GM23248 (cell line): ENCODE data around the gene PGGT1B. TPM values are rescaled to one million over a fixed set of nuclear protein-coding genes. Genes with fewer than 3 reads are reported as not detected.
A peak's percentile ranks its signal among the peaks of the same experiment; 100 is the strongest.

Source experiments
- DNase-seq: peaks from one replicate; pipeline ENCODE4 v3.0.0-alpha.2; 2015
- H2AFZ ChIP-seq: fragments of 200-600 bp; sonication (generic); 2 replicates; pipeline ENCODE4 v1.6.1; 2016; ENCODE audit warnings: antibody characterized with exemption
- H3F3A ChIP-seq: fragments of 200-600 bp; sonication (generic); 2 replicates; pipeline ENCODE4 v1.6.1; 2016; ENCODE audit warnings: mild to moderate bottlenecking, antibody characterized with exemption, mixed run types; ENCODE audit not compliant: insufficient read depth
- H3K27ac ChIP-seq: fragments of 200-600 bp; sonication (generic); 2 replicates; pipeline ENCODE4 v1.5.1; 2016; ENCODE audit warnings: mild to moderate bottlenecking
- H3K27me3 ChIP-seq: fragments of 200-600 bp; sonication (generic); replicated peaks from 2 replicates; pipeline ENCODE4 v1.6.1; 2016; ENCODE audit warnings: mild to moderate bottlenecking; ENCODE audit not compliant: insufficient read depth
- H3K36me3 ChIP-seq: fragments of 200-600 bp; sonication (generic); 2 replicates; pipeline ENCODE4 v1.6.1; 2016; ENCODE audit warnings: low read depth, mild to moderate bottlenecking
- H3K4me1 ChIP-seq: fragments of 200-600 bp; sonication (generic); 2 replicates; pipeline ENCODE4 v1.6.1; 2016; ENCODE audit warnings: mild to moderate bottlenecking; ENCODE audit not compliant: insufficient read depth
- H3K4me2 ChIP-seq: fragments of 200-600 bp; sonication (generic); one replicate; pipeline ENCODE4 v1.6.1; 2016; ENCODE audit warnings: mild to moderate bottlenecking; ENCODE audit not compliant: unreplicated experiment
- H3K4me3 ChIP-seq: fragments of 200-600 bp; sonication (generic); 2 replicates; pipeline ENCODE4 v1.5.1; 2016; ENCODE audit warnings: mild to moderate bottlenecking
- H3K79me2 ChIP-seq: fragments of 200-600 bp; sonication (generic); 2 replicates; pipeline ENCODE4 v1.6.1; 2016; ENCODE audit warnings: mild to moderate bottlenecking; ENCODE audit not compliant: insufficient read depth
- H3K9ac ChIP-seq: fragments of 200-600 bp; sonication (generic); 2 replicates; pipeline ENCODE4 v1.6.1; 2016; ENCODE audit warnings: mild to moderate bottlenecking
- H3K9me2 ChIP-seq: fragments of 200-600 bp; sonication (generic); 2 replicates; pipeline ENCODE4 v1.6.1; 2016; ENCODE audit warnings: mixed run types, mild to moderate bottlenecking, moderate library complexity; ENCODE audit not compliant: insufficient read depth
- H3K9me3 ChIP-seq: fragments of 200-600 bp; sonication (generic); one replicate; pipeline ENCODE4 v1.6.1; 2017; ENCODE audit warnings: low read depth
- H4K20me1 ChIP-seq: fragments of 200-600 bp; sonication (generic); 2 replicates; pipeline ENCODE4 v1.6.0; 2016; ENCODE audit not compliant: insufficient read depth
- EZH2 ChIP-seq: fragments of 200-600 bp; sonication (generic); IDR thresholded peaks from 2 replicates; pipeline ENCODE4 v1.6.1; 2018; ENCODE audit warnings: antibody characterized with exemption, mild to moderate bottlenecking; ENCODE audit not compliant: insufficient read depth, poor library complexity, severe bottlenecking
- EZH2phosphoT487 ChIP-seq: fragments of 200-600 bp; sonication (generic); IDR thresholded peaks from 2 replicates; pipeline ENCODE4 v1.6.1; 2018; ENCODE audit warnings: antibody characterized with exemption, moderate library complexity, mild to moderate bottlenecking, low read depth; ENCODE audit not compliant: insufficient read depth
- WGBS, 2 experiments: methylation state at CpG; one replicate each; pipeline ENCODE4 v1.1.6; 2015 to 2017; ENCODE audit warnings: low lambda C conversion rate in 2 of 2, low coverage in 1 of 2; ENCODE audit errors: missing lambda C conversion rate in 2 of 2; 5-methylcytosine and 5-hydroxymethylcytosine counted together
- in situ Hi-C: fragments of 300-500 bp; cut with MboI; formaldehyde crosslinking; loops from 2 replicates; pipeline ENCODE4 v1.15.0; 2020
- polyA plus RNA-seq: library from polyadenylated mRNA; unstranded; fragments of >200 nt; fragmentation: Nextera tagmentation; extraction: Ambion mirVana; gene quantifications from 2 replicates; pipeline ENCODE4 v1.2.1, GENCODE V29; 2016
- total RNA-seq: library from RNA; depleted of rRNA; stranded (reverse); fragments of >200 nt; shearing (Covaris generic); gene quantifications from 2 replicates; pipeline ENCODE4 v1.2.3, GENCODE V29; 2014

PGGT1B gene
- total and polyA plus RNA-seq, 2 experiments from 2014 or later, result 17.8 to 20.1 TPM

- H3F3A ChIP-seq, result 0 out of 2 replicates have a peak, but pooled peaks cover 3% of the 10 kb centered on the region
- H3K79me2 ChIP-seq, result peaks cover 15% of the 10 kb centered on the region
- peaks cover 3% of the 10 kb centered on the region for H3K9me3 ChIP-seq
- H2AFZ ChIP-seq, result peak overlapping the region; percentile 87
- DNase-seq, result no peak
- in situ Hi-C loops, result no loop called here
- H3K27me3 ChIP-seq, result no peaks in the 10 kb centered on the region
- no peak overlapping the region for H3K27ac ChIP-seq
- peak overlapping the region; percentile 76 for H3K4me3 ChIP-seq
- H3K36me3 ChIP-seq, result no peaks in the 10 kb centered on the region
- peak overlapping the region; percentile 83 for H3K4me2 ChIP-seq
- 22 to 23% methylated on average over 11 of the region's 11 CpGs for WGBS, 2 experiments
- H3K9ac ChIP-seq, result peak overlapping the region; percentile 76
- TF ChIP-seq EZH2phosphoT487 (no peak), EZH2 (no peak)
- no peaks in the 10 kb centered on the region for H3K4me1 ChIP-seq
- no peaks in the 10 kb centered on the region for H3K9me2 ChIP-seq
- H4K20me1 ChIP-seq, result no peaks in the 10 kb centered on the region
Observed at GRCh38 chr5:115295777-115296123, 33.1 kb upstream of the PGGT1B start.

- Histone ChIP-seq H2AFZ (no peak overlapping the region), H3K9me2 (no peaks in the 10 kb centered on the region), H3K79me2 (peaks cover 19% of the 10 kb centered on the region), H3K4me3 (no peak overlapping the region), H3F3A (no peaks in the 10 kb centered on the region), H3K9me3 (peaks cover 3% of the 10 kb centered on the region), H3K36me3 (no peaks in the 10 kb centered on the region), H3K27ac (no peak overlapping the region), H3K4me1 (no peaks in the 10 kb centered on the region), H3K9ac (no peak overlapping the region), H3K27me3 (no peaks in the 10 kb centered on the region), H3K4me2 (no peak overlapping the region), H4K20me1 (no peaks in the 10 kb centered on the region)
- in situ Hi-C loops, result no loop called here
- no peak for DNase-seq
- no peak for TF ChIP-seq EZH2
- no peak for TF ChIP-seq EZH2phosphoT487
Observed at GRCh38 chr5:115291397-115291796, 28.7 kb upstream of the PGGT1B start.

GRCh38 chr5:115289104-115289503 lies 26.4 kb upstream of the PGGT1B start:
- no peak overlapping the region for H3K4me3 ChIP-seq
- H3F3A ChIP-seq, result no peaks in the 10 kb centered on the region
- H3K36me3 ChIP-seq, result no peaks in the 10 kb centered on the region
- no peak overlapping the region for H2AFZ ChIP-seq
- no peaks in the 10 kb centered on the region for H3K4me1 ChIP-seq
- no peak overlapping the region for H3K9ac ChIP-seq
- peaks cover 3% of the 10 kb centered on the region for H3K9me3 ChIP-seq
- in situ Hi-C loops, result no loop called here
- no peaks in the 10 kb centered on the region for H3K27me3 ChIP-seq
- H4K20me1 ChIP-seq, result no peaks in the 10 kb centered on the region
- TF ChIP-seq EZH2, result no peak
- no peak for TF ChIP-seq EZH2phosphoT487
- peaks cover 5% of the 10 kb centered on the region; the same call in 1 of the 2 replicates for H3K79me2 ChIP-seq
- H3K4me2 ChIP-seq, result no peak overlapping the region
- H3K9me2 ChIP-seq, result no peaks in the 10 kb centered on the region
- 88 to 91% methylated on average over 4 of the region's 4 CpGs for WGBS, 2 experiments
- no peak for DNase-seq
- H3K27ac ChIP-seq, result no peak overlapping the region

- no peak for TF ChIP-seq EZH2
- no peak for TF ChIP-seq EZH2phosphoT487
- Histone ChIP-seq H3K27me3 (no peaks in the 10 kb centered on the region), H2AFZ (no peak overlapping the region), H3K4me3 (no peak overlapping the region), H3K79me2 (0 out of 2 replicates have a peak, but pooled peaks cover 4% of the 10 kb centered on the region), H3K9me3 (no peaks in the 10 kb centered on the region), H3K27ac (no peak overlapping the region), H3K4me2 (no peak overlapping the region), H3K4me1 (no peaks in the 10 kb centered on the region), H3K9me2 (no peaks in the 10 kb centered on the region), H3K9ac (no peak overlapping the region), H3F3A (no peaks in the 10 kb centered on the region), H3K36me3 (no peaks in the 10 kb centered on the region), H4K20me1 (no peaks in the 10 kb centered on the region)
- WGBS, 2 experiments, result 66 to 67% methylated on average over 1 of the region's 1 CpG
- in situ Hi-C loops, result no loop called here
- no peak for DNase-seq
Observed at GRCh38 chr5:115284021-115284420, 21.3 kb upstream of the PGGT1B start.

GRCh38 chr5:115282131-115282530 lies 19.5 kb upstream of the PGGT1B start:
- H3K9ac ChIP-seq, result no peak overlapping the region
- TF ChIP-seq EZH2 (no peak), EZH2phosphoT487 (no peak)
- no peaks in the 10 kb centered on the region for H3K9me3 ChIP-seq
- no peak overlapping the region for H3K27ac ChIP-seq
- WGBS, 2 experiments, result 92 to 95% methylated on average over 1 of the region's 1 CpG
- no peaks in the 10 kb centered on the region for H4K20me1 ChIP-seq
- H2AFZ ChIP-seq, result no peak overlapping the region
- H3K4me2 ChIP-seq, result no peak overlapping the region
- in situ Hi-C loops, result no loop called here
- no peaks in the 10 kb centered on the region for H3F3A ChIP-seq
- H3K4me3 ChIP-seq, result no peak overlapping the region
- no peaks in the 10 kb centered on the region for H3K27me3 ChIP-seq
- no peaks in the 10 kb centered on the region for H3K36me3 ChIP-seq
- no peaks in the 10 kb centered on the region for H3K9me2 ChIP-seq
- DNase-seq, result no peak
- no peaks in the 10 kb centered on the region for H3K4me1 ChIP-seq
- no peaks in the 10 kb centered on the region for H3K79me2 ChIP-seq
